Gastrocnemius medialis (tissue), 4 donors: ENCODE data around the gene IMPACT. TPM values are rescaled to one million over a fixed set of nuclear protein-coding genes. Genes with fewer than 3 reads are reported as not detected.

ENCODE experiments used
- ATAC-seq, 2 donors: fragments of 150-250 bp; one replicate each; pipeline ENCODE4 v1.9.1; 2016
- DNase-seq, 2 donors: peaks; one replicate each; pipeline ENCODE4 v3.0.0-alpha.2; 2019
- H3K27ac ChIP-seq, 4 donors: fragments of 200-600 bp; sonication (generic); 1 replicate in 1 of 4; 2 replicates in 3 of 4; pipeline ENCODE4 v1.5.1; 2016 to 2018; ENCODE audit warnings: mild to moderate bottlenecking in 2 of 4, moderate library complexity in 1 of 4
- H3K27me3 ChIP-seq, 3 donors: fragments of 200-600 bp; sonication (generic) in 2 of 3; 1 replicate in 1 of 3; 2 replicates in 2 of 3; pipeline versions ENCODE4 v1.5.1 to v1.6.0; 2016 to 2019; ENCODE audit warnings: mild to moderate bottlenecking in 1 of 3, moderate library complexity in 1 of 3
- H3K36me3 ChIP-seq, 2 donors: fragments of 200-600 bp; sonication (generic) in 1 of 2; one replicate each; pipeline ENCODE4 v1.5.1; 2017 to 2018
- H3K4me1 ChIP-seq, 2 donors: fragments of 200-600 bp; sonication (generic) in 1 of 2; one replicate each; pipeline ENCODE4 v1.5.1; 2016 to 2017; ENCODE audit warnings: mild to moderate bottlenecking in 2 of 2
- H3K4me3 ChIP-seq, 4 donors: fragments of 200-600 bp; sonication (generic) in 3 of 4; 1 replicate in 1 of 4; 2 replicates in 3 of 4; pipeline ENCODE4 v1.5.1; 2016 to 2019; ENCODE audit warnings: mild to moderate bottlenecking in 2 of 4
- H3K9me3 ChIP-seq, 3 donors: fragments of 200-600 bp; sonication (generic) in 2 of 3; 1 replicate in 1 of 3; 2 replicates in 2 of 3; pipeline ENCODE4 v1.5.1; 2016 to 2019
- CTCF ChIP-seq, 5 experiments: fragments of 450-650 bp in 3 of 5; fragments of 200-600 bp in 2 of 5; sonication (generic) in 2 of 5; IDR thresholded peaks in 4 of 5; conservative IDR thresholded peaks in 1 of 5; 1 replicate in 4 of 5; 2 replicates in 1 of 5; pipeline ENCODE4 v1.5.1; 2016 to 2019; ENCODE audit warnings: antibody characterized with exemption in 5 of 5, mild to moderate bottlenecking in 3 of 5, moderate library complexity in 3 of 5
- POLR2A ChIP-seq, 2 donors: fragments of 450-650 bp; IDR thresholded peaks; one replicate each; pipeline ENCODE4 v1.6.1; 2017; ENCODE audit warnings: antibody characterized with exemption in 2 of 2, mild to moderate bottlenecking in 2 of 2, moderate library complexity in 2 of 2
- in situ Hi-C, 4 donors: fragments of 200-750 bp; cut with MboI; loops; one replicate each; pipeline versions ENCODE4 v1.15.0 to v1.8.0; 2017; ENCODE audit warnings: low sequenced_read_pairs in 4 of 4
- intact Hi-C: fragments of 100-400 bp; cut with DNase I; formaldehyde crosslinking; loops from one replicate; pipeline ENCODE4 v1.15.1; 2023; ENCODE audit warnings: low total_unique reads
- total RNA-seq, 4 donors: library from RNA; depleted of rRNA; stranded (reverse); fragments of >200 nt; gene quantifications; one replicate each; pipeline versions ENCODE4 v1.1.0 to v1.2.3, GENCODE V29; 2016

Gene IMPACT
- total RNA-seq, 4 donors from 2014 or later, result 9.1 to 18.7 (median 11.9) TPM

- in situ Hi-C loops, result no loop called here
- Histone ChIP-seq H3K4me1 (no peaks in the 10 kb centered on the region), H3K4me3 (no peak overlapping the region), H3K9me3 (no peaks in the 10 kb centered on the region), H3K27ac (no peak overlapping the region), H3K27me3 (no peaks in the 10 kb centered on the region), H3K36me3 (no peaks in the 10 kb centered on the region)
- intact Hi-C loops, result no loop called here
- ATAC-seq (no peak), DNase-seq (no peak)
- no peak for TF ChIP-seq CTCF (IDR thresholded peaks at IDR 0.05 in 4 of 5, conservative IDR thresholded peaks at IDR 0.05 in 1 of 5)
- no peak for TF ChIP-seq POLR2A (IDR thresholded peaks at IDR 0.05)
These were observed 43.6 kb downstream of the IMPACT start for GRCh38 chr18:24470022-24470618.

GRCh38 chr18:24470805-24471204 lies 44.3 kb downstream of the IMPACT start:
- Histone ChIP-seq H3K27ac (no peak overlapping the region), H3K27me3 (no peaks in the 10 kb centered on the region), H3K9me3 (no peaks in the 10 kb centered on the region), H3K36me3 (no peaks in the 10 kb centered on the region), H3K4me1 (no peaks in the 10 kb centered on the region), H3K4me3 (no peak overlapping the region)
- in situ Hi-C loops, result no loop called here
- ATAC-seq (no peak), DNase-seq (no peak)
- TF ChIP-seq POLR2A (IDR thresholded peaks at IDR 0.05), result no peak
- no peak for TF ChIP-seq CTCF (IDR thresholded peaks at IDR 0.05 in 4 of 5, conservative IDR thresholded peaks at IDR 0.05 in 1 of 5)
- intact Hi-C loops, result no loop called here

- ATAC-seq (no peak), DNase-seq (no peak)
- in situ Hi-C loops, result no loop called here
- Histone ChIP-seq H3K9me3 (no peaks in the 10 kb centered on the region), H3K27ac (no peak overlapping the region), H3K4me1 (no peaks in the 10 kb centered on the region), H3K36me3 (no peaks in the 10 kb centered on the region), H3K27me3 (no peaks in the 10 kb centered on the region), H3K4me3 (no peak overlapping the region)
- TF ChIP-seq CTCF (IDR thresholded peaks at IDR 0.05 in 4 of 5, conservative IDR thresholded peaks at IDR 0.05 in 1 of 5), result no peak
- no peak for TF ChIP-seq POLR2A (IDR thresholded peaks at IDR 0.05)
- intact Hi-C loops, result no loop called here
These were observed 46.1 kb downstream of the IMPACT start for GRCh38 chr18:24472591-24472990.

GRCh38 chr18:24474406-24474805 lies 47.9 kb downstream of the IMPACT start:
- H3K27me3 ChIP-seq, result no peaks in the 10 kb centered on the region
- H3K36me3 ChIP-seq, result no peaks in the 10 kb centered on the region
- in situ Hi-C loops, result no loop called here
- DNase-seq (no peak), ATAC-seq (no peak)
- intact Hi-C loops, result no loop called here
- H3K4me1 ChIP-seq, result no peaks in the 10 kb centered on the region
- no peak for TF ChIP-seq POLR2A (IDR thresholded peaks at IDR 0.05)
- no peak for TF ChIP-seq CTCF (IDR thresholded peaks at IDR 0.05 in 4 of 5, conservative IDR thresholded peaks at IDR 0.05 in 1 of 5)
- H3K9me3 ChIP-seq, result no peaks in the 10 kb centered on the region
- no peak overlapping the region for H3K27ac ChIP-seq
- no peak overlapping the region for H3K4me3 ChIP-seq
